ENCODE results near the gene PIAS1. TPM values are rescaled to one million over a fixed set of nuclear protein-coding genes. Genes with fewer than 3 reads are reported as not detected.
"Not testable (repeated sequence)": the region's sequence is repeated elsewhere in the genome, so short reads cannot be mapped to it uniquely, and the experiment has no call there.

PIAS1 gene
- total RNA-seq, 4 donors from 2014 or later, result 32.6 to 59.5 (median 55.9) TPM

- intact Hi-C loops (cut with DNase I; ENCODE audit: low total_unique reads), result no loop called here
- TF ChIP-seq POLR2A (IDR thresholded peaks at IDR 0.05) (no peak), CTCF (IDR thresholded peaks at IDR 0.05) (no peak)
- WGBS, 2 donors, result 32 to 33% methylated on average over 5 of the region's 5 CpGs
- no peak overlapping the region for H3K4me3 ChIP-seq (ENCODE audit: low read depth, poor library complexity, severe bottlenecking)
- DNase-seq (ENCODE audit: low spot score in 2 of 2), result no peak
These were observed 2.2 kb downstream of the PIAS1 start for GRCh38 chr15:68056097-68056865.

GRCh38 chr15:68057034-68057433 is 2.9 kb downstream of the PIAS1 start:
- intact Hi-C loops (cut with DNase I; ENCODE audit: low total_unique reads), result no loop called here
- TF ChIP-seq POLR2A (IDR thresholded peaks at IDR 0.05) (no peak), CTCF (IDR thresholded peaks at IDR 0.05) (no peak)
- H3K4me3 ChIP-seq (ENCODE audit: low read depth, poor library complexity, severe bottlenecking), result no peak overlapping the region
- DNase-seq (ENCODE audit: low spot score in 2 of 2), result no peak

GRCh38 chr15:68057758-68058157 is 3.6 kb downstream of the PIAS1 start:
- H3K4me3 ChIP-seq (ENCODE audit: low read depth, poor library complexity, severe bottlenecking), result no peak overlapping the region
- intact Hi-C loops (cut with DNase I; ENCODE audit: low total_unique reads), result no loop called here
- DNase-seq (ENCODE audit: low spot score in 2 of 2), result no peak
- WGBS, 2 donors, result 60 to 74% methylated on average over 6 of the region's 6 CpGs
- no peak for TF ChIP-seq POLR2A (IDR thresholded peaks at IDR 0.05)
- no peak for TF ChIP-seq CTCF (IDR thresholded peaks at IDR 0.05)

GRCh38 chr15:68058970-68059369 is 4.9 kb downstream of the PIAS1 start:
- 98 to 99% methylated on average over 21 of the region's 21 CpGs for WGBS, 2 donors
- DNase-seq (ENCODE audit: low spot score in 2 of 2); intact Hi-C loops (cut with DNase I; ENCODE audit: low total_unique reads): not testable (repeated sequence)

GRCh38 chr15:68059630-68060029 is 5.5 kb downstream of the PIAS1 start:
- TF ChIP-seq CTCF (IDR thresholded peaks at IDR 0.05) (no peak), POLR2A (IDR thresholded peaks at IDR 0.05) (no peak)
- intact Hi-C loops (cut with DNase I; ENCODE audit: low total_unique reads), result no loop called here
- DNase-seq (ENCODE audit: low spot score in 2 of 2), result no peak
- WGBS, 2 donors, result 94 to 97% methylated on average over 6 of the region's 6 CpGs
- no peak overlapping the region for H3K4me3 ChIP-seq (ENCODE audit: low read depth, poor library complexity, severe bottlenecking)

More at GRCh38 chr15:68058970-68059369, 4.9 kb downstream of the PIAS1 start:
- not testable (repeated sequence) for H3K4me3 ChIP-seq (ENCODE audit: low read depth, poor library complexity, severe bottlenecking)

GRCh38 chr15:68061171-68061570 is 7.1 kb downstream of the PIAS1 start:
- DNase-seq (ENCODE audit: low spot score in 2 of 2), result no peak
- H3K4me3 ChIP-seq (ENCODE audit: low read depth, poor library complexity, severe bottlenecking), result no peak overlapping the region
- no peak for TF ChIP-seq CTCF (IDR thresholded peaks at IDR 0.05)
- no peak for TF ChIP-seq POLR2A (IDR thresholded peaks at IDR 0.05)
- 84 to 94% methylated on average over 2 of the region's 2 CpGs for WGBS, 2 donors
- intact Hi-C loops (cut with DNase I; ENCODE audit: low total_unique reads), result no loop called here
